ENCODE data around the gene STK4.
"Not testable (repeated sequence)": the region's sequence is repeated elsewhere in the genome, so short reads cannot be mapped to it uniquely, and the experiment has no call there.

Gene STK4

GRCh38 chr20:45019027-45019761, 52.9 kb downstream of the STK4 start:
- TF ChIP-seq, protein P1, sequence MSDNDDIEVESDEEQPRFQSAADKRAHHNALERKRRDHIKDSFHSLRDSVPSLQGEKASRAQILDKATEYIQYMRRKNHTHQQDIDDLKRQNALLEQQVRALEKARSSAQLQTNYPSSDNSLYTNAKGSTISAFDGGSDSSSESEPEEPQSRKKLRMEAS (IDR thresholded peaks at IDR 0.05; ENCODE audit: low read depth, low read length), result no peak
- no peak overlapping the region for H3K4me3 ChIP-seq (ENCODE audit: low read depth, low read length)
- no peak for DNase-seq (ENCODE audit: low read depth)

DNA sequence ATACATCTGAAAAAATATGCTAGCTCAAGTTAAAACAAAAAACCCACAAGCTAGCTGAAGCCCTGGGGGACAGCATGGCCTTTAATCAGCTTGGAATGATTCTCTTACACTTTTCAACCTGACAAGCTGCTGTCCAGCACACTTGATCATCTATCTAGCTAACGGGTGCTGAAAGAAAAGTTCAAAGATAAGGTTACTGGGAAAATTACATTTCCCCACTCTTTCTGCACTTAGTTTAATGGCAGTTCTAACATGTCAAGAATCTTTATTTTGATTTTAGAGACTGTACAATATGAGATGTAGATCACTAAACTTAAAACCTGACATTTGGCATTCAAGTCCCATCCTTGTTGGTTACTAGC, 53.4 kb downstream of the STK4 start:
- no peak for DNase-seq (ENCODE audit: low read depth)
- TF ChIP-seq CTCF (IDR thresholded peaks at IDR 0.05; ENCODE audit: low read depth, low read length) (no peak), POLR2A (IDR thresholded peaks at IDR 0.05; ENCODE audit: extremely low read depth, insufficient read length) (no peak), MYC (IDR thresholded peaks at IDR 0.05; ENCODE audit: low read depth, low read length) (no peak)
- TF ChIP-seq, protein P1 (IDR thresholded peaks at IDR 0.05; ENCODE audit: low read depth, low read length), result no peak
- H3K4me3 ChIP-seq (ENCODE audit: low read depth, low read length), result no peak overlapping the region

GRCh38 chr20:45020236-45020886, 54.0 kb downstream of the STK4 start:
- TF ChIP-seq MYC (IDR thresholded peaks at IDR 0.05; ENCODE audit: low read depth, low read length), result no peak
- TF ChIP-seq POLR2A (IDR thresholded peaks at IDR 0.05; ENCODE audit: extremely low read depth, insufficient read length), result no peak
- TF ChIP-seq, protein P1 (IDR thresholded peaks at IDR 0.05; ENCODE audit: low read depth, low read length), result no peak
- no peak for TF ChIP-seq CTCF (IDR thresholded peaks at IDR 0.05; ENCODE audit: low read depth, low read length)

DNA sequence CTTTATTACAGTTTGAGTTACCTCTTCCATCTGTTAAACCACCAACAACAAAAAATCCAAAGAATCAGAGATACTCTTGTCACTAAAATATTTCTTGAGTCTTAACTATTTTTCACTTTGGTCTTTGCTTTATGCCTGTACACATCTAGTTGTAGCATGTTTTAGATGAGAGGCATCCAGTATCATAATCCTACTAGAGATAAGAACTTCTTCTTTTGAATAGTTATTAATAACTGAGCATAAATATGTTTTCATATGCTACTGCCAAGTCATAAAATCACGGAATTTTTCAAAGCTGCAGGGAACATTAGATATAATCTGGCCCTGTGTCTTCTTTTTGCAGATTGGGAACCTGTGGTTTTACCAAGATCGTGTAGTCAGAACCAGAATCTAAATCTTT, 55.3 kb downstream of the STK4 start:
- no peak overlapping the region for H3K4me3 ChIP-seq (ENCODE audit: low read depth, low read length)
- TF ChIP-seq, protein P1 (IDR thresholded peaks at IDR 0.05; ENCODE audit: low read depth, low read length), result no peak
- TF ChIP-seq MYC (IDR thresholded peaks at IDR 0.05; ENCODE audit: low read depth, low read length) (no peak), CTCF (IDR thresholded peaks at IDR 0.05; ENCODE audit: low read depth, low read length) (no peak), POLR2A (IDR thresholded peaks at IDR 0.05; ENCODE audit: extremely low read depth, insufficient read length) (no peak)

More at GRCh38 chr20:45020236-45020886, 54.0 kb downstream of the STK4 start:
- peak; percentile 34 for DNase-seq (ENCODE audit: low read depth)
- H3K4me3 ChIP-seq (ENCODE audit: low read depth, low read length), result no peak overlapping the region

GRCh38 chr20:45023140-45023539, 56.8 kb downstream of the STK4 start:
- H3K4me3 ChIP-seq (ENCODE audit: low read depth, low read length); DNase-seq (ENCODE audit: low read depth): not testable (repeated sequence)

More for the DNA sequence above, 55.3 kb downstream of the STK4 start:
- no peak for DNase-seq (ENCODE audit: low read depth)

GRCh38 chr20:45028424-45029136, 62.3 kb downstream of the STK4 start:
- TF ChIP-seq MYC (IDR thresholded peaks at IDR 0.05; ENCODE audit: low read depth, low read length) (no peak), POLR2A (IDR thresholded peaks at IDR 0.05; ENCODE audit: extremely low read depth, insufficient read length) (no peak), CTCF (IDR thresholded peaks at IDR 0.05; ENCODE audit: low read depth, low read length) (no peak)
- TF ChIP-seq, protein P1 (IDR thresholded peaks at IDR 0.05; ENCODE audit: low read depth, low read length), result no peak
- no peak overlapping the region for H3K4me3 ChIP-seq (ENCODE audit: low read depth, low read length)
- no peak for DNase-seq (ENCODE audit: low read depth)

Measured in NB4 (cell line).